Activated CD4-positive, alpha-beta T cell treated with anti-CD3 and anti-CD28 coated beads, Interleukin-2, Interleukin-6, amounts not matched to agents 100 ng/mL and 50 ng/mL, durations not matched to agents 16 hours and 8 hours (primary cell): ENCODE data around the gene TBX15.

Experiments used
- DNase-seq: peaks from one replicate; pipeline ENCODE4 v3.0.0-alpha.2; 2020

Gene TBX15

GRCh38 chr1:118984722-118985639 lies 3.2 kb downstream of the TBX15 start:
- no peak for DNase-seq

GRCh38 chr1:118984086-118984721 lies 3.9 kb downstream of the TBX15 start:
- DNase-seq = no peak

GRCh38 chr1:118983558-118984041 lies 4.5 kb downstream of the TBX15 start:
- no peak for DNase-seq

GRCh38 chr1:118982821-118983557 lies 5.2 kb downstream of the TBX15 start:
- no peak for DNase-seq

GRCh38 chr1:118982266-118982665 lies 5.9 kb downstream of the TBX15 start:
- DNase-seq = no peak

- no peak for DNase-seq
These were observed 6.7 kb downstream of the TBX15 start for GRCh38 chr1:118981436-118981835.

- no peak for DNase-seq
These were observed 8.2 kb downstream of the TBX15 start for GRCh38 chr1:118979754-118980575.

GRCh38 chr1:118978914-118979701 lies 9.0 kb downstream of the TBX15 start:
- DNase-seq = no peak

- no peak for DNase-seq
These were observed 10.5 kb downstream of the TBX15 start for GRCh38 chr1:118977600-118977999.

GRCh38 chr1:118974661-118975060 lies 13.5 kb downstream of the TBX15 start:
- DNase-seq = no peak

GRCh38 chr1:118973531-118974137 lies 14.5 kb downstream of the TBX15 start:
- no peak for DNase-seq

GRCh38 chr1:118973032-118973431 lies 15.1 kb downstream of the TBX15 start:
- DNase-seq = no peak

GRCh38 chr1:118970451-118970850 lies 17.7 kb downstream of the TBX15 start:
- no peak for DNase-seq

GRCh38 chr1:118963456-118964430 lies 24.4 kb downstream of the TBX15 start:
- no peak for DNase-seq

- DNase-seq = no peak
These were observed 25.0 kb downstream of the TBX15 start for GRCh38 chr1:118963138-118963455.

GRCh38 chr1:118961156-118961555 lies 27.0 kb downstream of the TBX15 start:
- DNase-seq = no peak

GRCh38 chr1:118960567-118961136 lies 27.5 kb downstream of the TBX15 start:
- DNase-seq = no peak

- DNase-seq = no peak
These were observed 28.0 kb downstream of the TBX15 start for GRCh38 chr1:118960026-118960561.

GRCh38 chr1:118958937-118959631 lies 29.1 kb downstream of the TBX15 start:
- DNase-seq = no peak
